GM19468 (cell line): ENCODE data around the gene GPC6.

ENCODE experiments used
- ATAC-seq: cut with Tn5 transposase; IDR thresholded peaks from one replicate; pipeline ENCODE4 v1.9.1; 2021; ENCODE audit warnings: mild to moderate bottlenecking, moderate library complexity, moderate number of reproducible peaks; ENCODE audit not compliant: unreplicated experiment; ENCODE audit errors: extremely low read depth

GPC6 gene

GRCh38 chr13:93360021-93360420 is 133.4 kb downstream of the GPC6 start:
- ATAC-seq = no peak

DNA sequence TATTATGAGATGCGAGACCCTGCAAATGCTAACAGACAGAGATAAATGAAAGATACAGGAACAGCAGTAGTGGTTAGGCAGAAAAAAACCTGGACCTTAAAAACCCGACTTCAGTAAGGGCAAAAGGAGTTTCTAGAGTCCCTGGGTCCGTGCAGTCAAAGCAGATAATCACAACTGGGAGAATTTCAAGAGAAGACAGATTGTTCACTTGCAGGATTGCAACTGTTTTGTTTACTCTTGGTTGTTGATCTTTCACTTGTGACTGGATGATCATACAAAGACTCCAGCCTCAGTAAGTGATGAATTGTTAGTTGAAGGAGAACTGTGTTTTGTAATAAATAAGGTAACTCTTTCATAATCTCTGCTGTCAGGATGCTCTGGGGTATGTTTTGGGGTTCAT is 135.1 kb downstream of the GPC6 start:
- no peak for ATAC-seq

DNA sequence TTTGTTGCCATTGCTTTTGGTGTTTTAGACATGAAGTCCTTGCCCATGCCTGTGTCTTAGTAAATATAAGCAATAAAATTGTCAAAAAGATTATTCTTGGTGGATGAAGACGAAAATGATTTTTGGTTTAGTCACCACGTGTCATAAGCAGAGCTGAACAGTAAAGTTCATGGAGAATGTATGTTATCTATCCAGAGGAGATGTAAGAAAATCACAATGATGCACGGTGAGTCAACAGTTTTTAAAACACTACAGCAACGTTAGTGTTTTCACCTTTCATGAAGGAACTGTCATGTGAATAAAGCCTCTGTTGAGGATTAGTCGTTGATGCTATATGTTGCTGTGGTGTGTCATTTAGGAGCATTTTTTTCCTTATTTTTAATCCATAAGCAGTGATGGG is 137.6 kb downstream of the GPC6 start:
- no peak for ATAC-seq

DNA sequence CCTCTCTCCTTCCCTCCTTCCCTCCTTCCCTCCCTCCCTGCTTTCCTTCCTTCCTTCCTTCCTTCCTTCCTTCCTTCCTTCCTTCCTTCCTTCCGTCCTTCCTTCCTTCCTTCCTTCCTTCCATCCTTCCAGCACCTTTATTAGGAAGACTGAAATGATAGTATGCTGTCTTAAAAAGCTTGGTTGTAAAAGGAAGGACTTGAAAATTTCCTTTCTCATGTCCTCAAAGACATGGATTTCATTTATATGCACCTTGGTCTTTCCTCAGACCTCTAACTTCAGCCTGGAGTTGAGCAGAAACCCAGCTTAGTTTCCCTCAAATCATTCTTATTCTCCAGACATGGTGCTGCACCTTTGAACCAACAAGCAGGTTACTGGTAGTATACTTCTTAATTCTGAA is 141.7 kb downstream of the GPC6 start:
- no peak for ATAC-seq

GRCh38 chr13:93368718-93369117 is 142.1 kb downstream of the GPC6 start:
- no peak for ATAC-seq

DNA sequence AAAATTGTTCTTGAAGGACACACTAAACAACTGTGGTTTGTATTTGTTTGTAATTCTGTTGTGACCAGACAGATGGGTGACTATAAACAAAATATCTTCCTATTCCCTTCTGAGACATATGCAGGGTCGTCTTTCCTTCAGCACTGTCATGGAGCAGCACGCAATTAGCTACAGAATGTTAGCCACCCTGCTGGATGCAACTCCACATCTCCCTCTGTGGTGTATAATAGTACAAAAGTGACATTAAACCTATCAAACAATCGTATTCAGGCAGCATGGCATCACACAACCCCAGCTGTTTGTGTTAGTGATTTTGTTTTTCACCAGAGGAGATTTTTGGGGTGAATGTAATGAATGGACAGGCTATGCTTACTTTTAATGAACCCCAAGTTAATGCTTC is 146.2 kb downstream of the GPC6 start:
- ATAC-seq = no peak

DNA sequence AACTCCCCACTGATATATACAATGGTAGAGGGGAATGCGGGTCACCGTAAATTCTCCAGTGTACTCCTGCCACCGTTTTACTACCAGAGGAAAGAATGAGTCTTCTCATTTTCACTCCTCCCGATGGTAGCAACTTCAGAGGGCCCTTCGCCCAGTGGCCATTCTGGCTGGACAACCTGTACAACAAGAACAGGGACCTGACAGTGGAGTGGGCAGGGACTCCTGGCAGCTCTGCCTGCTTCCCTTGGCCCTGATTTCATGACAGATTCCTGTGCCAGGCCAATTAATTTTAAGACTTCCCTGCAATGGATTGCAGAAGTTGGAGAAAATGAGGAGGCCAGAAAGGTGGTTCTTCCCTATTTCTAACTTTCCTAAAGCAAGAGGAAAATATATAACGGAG is 148.9 kb downstream of the GPC6 start:
- no peak for ATAC-seq

GRCh38 chr13:93377196-93377595 is 150.6 kb downstream of the GPC6 start:
- ATAC-seq = no peak

DNA sequence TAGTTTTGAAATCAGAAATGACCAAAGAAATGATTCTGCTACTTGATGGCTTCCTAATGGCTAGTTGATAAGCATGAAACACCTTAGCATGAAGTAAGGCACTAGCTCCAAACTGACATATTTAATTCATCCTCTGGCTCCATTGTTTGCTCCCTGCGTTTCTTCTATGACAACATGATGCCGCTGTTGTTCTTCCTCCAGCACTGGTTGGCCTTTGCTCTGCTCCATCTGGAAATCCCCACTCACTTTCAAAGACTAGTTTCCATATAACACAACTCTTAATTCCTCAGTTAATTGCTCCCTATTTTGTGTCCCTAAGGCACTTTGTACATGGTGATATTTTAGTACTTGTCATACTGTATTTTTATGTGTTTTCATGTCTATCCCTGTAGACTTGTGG is 151.6 kb downstream of the GPC6 start:
- ATAC-seq = no peak

DNA sequence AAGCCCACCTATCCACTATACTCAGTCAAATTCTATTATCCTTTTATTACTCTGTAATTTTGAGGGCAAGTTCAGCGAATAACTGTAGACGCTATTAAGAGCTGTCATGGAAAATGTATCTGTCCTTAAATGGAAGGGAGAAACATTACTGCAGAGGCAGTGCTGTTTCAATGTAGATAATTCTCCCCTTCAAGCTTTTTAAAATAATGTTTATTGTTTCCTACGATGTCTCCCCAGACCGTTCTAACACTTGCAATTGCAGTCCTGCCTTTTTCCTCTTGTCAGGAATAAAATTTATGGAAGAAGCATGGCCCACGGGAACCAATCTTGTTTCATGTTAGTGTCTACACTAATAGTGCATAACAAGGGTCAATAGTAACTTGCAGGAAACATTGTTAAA is 159.5 kb downstream of the GPC6 start:
- no peak for ATAC-seq

DNA sequence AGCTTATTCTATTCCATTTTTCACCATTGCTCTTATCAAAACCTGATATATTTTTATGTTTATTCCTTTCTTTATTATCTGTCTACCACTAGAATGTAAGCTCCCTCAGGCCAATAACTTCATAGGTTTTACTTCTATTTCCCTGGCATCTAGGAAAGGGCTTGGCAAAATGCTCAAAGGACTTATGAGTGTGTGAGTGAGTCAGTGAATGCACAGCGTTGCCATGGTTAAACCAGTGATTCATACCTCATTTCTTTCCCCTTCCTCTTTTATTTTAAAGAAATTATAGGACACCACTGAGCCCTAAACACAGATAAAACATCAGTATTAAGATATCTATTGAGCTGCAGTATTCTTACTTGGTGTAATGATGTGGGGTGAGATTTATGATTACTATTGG is 162.1 kb downstream of the GPC6 start:
- no peak for ATAC-seq

GRCh38 chr13:93397619-93398018 is 171.0 kb downstream of the GPC6 start:
- ATAC-seq = no peak

GRCh38 chr13:93398167-93399035 is 171.8 kb downstream of the GPC6 start:
- no peak for ATAC-seq

DNA sequence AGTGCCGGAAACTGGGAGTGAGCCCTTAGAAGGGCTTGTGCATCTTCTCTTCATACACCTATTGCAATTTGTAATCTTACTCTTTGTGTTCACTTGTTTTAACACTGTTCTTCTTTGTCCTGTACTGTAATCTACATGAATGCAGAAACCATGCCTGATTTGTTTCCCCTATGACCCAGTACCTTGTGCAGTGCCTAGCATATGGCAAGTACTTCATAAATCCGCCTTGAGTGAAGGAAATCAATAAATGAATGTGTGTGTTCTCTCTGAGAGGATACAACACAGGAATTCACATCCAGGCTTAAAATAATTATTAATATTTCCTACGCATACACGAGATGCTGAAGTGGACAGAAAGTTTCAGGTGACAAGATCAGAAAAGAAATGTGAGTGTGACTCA is 172.6 kb downstream of the GPC6 start:
- no peak for ATAC-seq

- ATAC-seq = no peak
Observed at GRCh38 chr13:93406136-93406535, 179.5 kb downstream of the GPC6 start.

- no peak for ATAC-seq
Observed at GRCh38 chr13:93407551-93407950, 180.9 kb downstream of the GPC6 start.

DNA sequence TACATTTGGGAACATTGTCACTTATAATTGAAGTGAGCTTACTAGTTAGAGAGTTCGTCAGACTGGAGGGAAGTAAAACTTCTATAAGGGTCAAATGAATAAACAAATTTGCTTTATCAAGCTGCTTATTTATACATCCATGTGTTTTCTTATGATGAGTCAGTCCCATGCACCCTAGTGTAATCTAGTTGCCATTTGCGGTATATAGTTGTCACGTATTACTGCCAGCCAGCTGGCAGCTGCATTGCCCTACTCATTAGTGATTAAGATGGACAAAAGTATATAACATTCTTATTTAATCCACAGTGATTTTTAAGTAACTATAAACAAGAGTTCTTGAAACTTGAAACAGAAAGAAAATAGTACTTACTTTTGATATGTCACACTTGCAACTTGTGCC is 182.4 kb downstream of the GPC6 start:
- ATAC-seq = no peak

DNA sequence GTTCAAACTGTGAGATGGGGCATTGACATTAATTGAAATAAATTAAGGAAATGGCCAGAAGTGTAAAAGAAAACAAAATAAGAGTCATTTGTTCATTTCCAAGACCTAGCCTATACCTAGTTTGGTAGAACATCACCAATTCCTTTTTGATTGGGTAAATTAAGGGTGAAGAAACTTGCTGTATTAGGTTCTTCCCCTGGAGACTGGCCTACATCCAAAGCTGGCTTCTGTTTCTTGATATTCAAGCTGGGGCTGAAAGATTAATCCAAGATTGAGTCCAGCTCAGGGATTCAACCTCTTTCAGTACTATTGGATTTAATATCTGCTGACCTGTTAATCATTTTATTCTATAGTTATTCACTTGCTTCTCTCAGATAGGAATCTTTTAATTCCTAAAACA is 183.2 kb downstream of the GPC6 start:
- no peak for ATAC-seq

DNA sequence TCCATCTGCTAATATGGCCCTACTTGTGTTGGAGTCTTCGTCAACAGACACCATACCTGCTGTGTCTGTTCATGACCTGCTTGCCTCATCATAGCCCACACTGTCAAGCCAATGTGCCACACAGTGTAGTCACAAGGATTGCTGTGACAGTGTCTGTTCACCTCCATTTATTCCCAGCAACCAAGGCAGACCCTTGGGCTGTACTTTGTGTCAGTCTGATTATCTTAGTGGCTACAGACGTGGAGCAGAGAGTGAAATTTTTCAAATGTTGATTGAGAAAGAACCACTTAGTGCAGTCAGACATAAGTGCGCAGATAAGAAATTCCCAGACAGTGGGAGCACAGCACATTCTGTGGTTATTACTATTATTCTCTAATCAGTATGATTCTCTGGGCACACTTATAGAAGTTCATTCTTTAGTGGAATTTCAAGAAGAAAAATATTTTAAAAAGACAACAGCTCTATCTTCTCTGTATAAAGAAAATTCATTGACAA is 184.6 kb downstream of the GPC6 start:
- ATAC-seq = no peak

- no peak for ATAC-seq
Observed at GRCh38 chr13:93412676-93413075, 186.1 kb downstream of the GPC6 start.

- ATAC-seq = no peak
Observed at GRCh38 chr13:93413972-93414717, 187.5 kb downstream of the GPC6 start.
